ENCODE measurements around the gene CACNA1S.

- TF ChIP-seq POLR2A (IDR thresholded peaks at IDR 0.05) = no peak
- TF ChIP-seq CTCF (IDR thresholded peaks at IDR 0.05) = no peak
- TF ChIP-seq POLR2AphosphoS5 (IDR thresholded peaks at IDR 0.05) = no peak
These were observed 16.6 kb downstream of the CACNA1S start for GRCh38 chr1:201095581-201095980.
